CD4-positive, CD25-positive, alpha-beta regulatory T cell (primary cell): ENCODE data around the gene FBXO3. TPM values are rescaled to one million over a fixed set of nuclear protein-coding genes. Genes with fewer than 3 reads are reported as not detected.
"Not testable (repeated sequence)": the region's sequence is repeated elsewhere in the genome, so short reads cannot be mapped to it uniquely, and the experiment has no call there.

Source experiments
- ATAC-seq, 2 donors: fragments of 150-1000 bp; cut with Tn5 transposase; one replicate each; pipeline ENCODE4 v1.10.0; 2021; ENCODE audit warnings: low read depth in 2 of 2, moderate number of reproducible peaks in 2 of 2, moderate library complexity in 1 of 2
- DNase-seq, 3 donors: peaks; one replicate each; pipeline versions ENCODE4 v3.0.0 to v3.0.0-alpha.2; 2012 to 2022; ENCODE audit warnings: mixed read lengths in 1 of 3
- H3K27ac ChIP-seq: one replicate; pipeline ENCODE4 v1.7.0; 2013; ENCODE audit warnings: mild to moderate bottlenecking, low read length; ENCODE audit not compliant: insufficient read depth, poor library complexity, severe bottlenecking
- H3K27me3 ChIP-seq: one replicate; pipeline ENCODE4 v1.7.0; 2013; ENCODE audit warnings: low read length; ENCODE audit not compliant: control insufficient read depth, insufficient read depth
- H3K36me3 ChIP-seq: one replicate; pipeline ENCODE4 v1.7.0; 2013; ENCODE audit warnings: mild to moderate bottlenecking, low read length, moderate library complexity; ENCODE audit not compliant: control insufficient read depth, insufficient read depth
- H3K4me1 ChIP-seq: 2 replicates; pipeline ENCODE4 v1.7.0; 2013; ENCODE audit warnings: mild to moderate bottlenecking, low read length; ENCODE audit not compliant: insufficient read depth, control insufficient read depth, poor library complexity, severe bottlenecking
- H3K4me3 ChIP-seq: one replicate; pipeline ENCODE4 v1.7.0; 2013; ENCODE audit warnings: low read depth, mild to moderate bottlenecking, low read length, moderate library complexity
- H3K9me3 ChIP-seq, 2 experiments: 1 replicate in 1 of 2; 2 replicates in 1 of 2; pipeline ENCODE4 v1.7.0; 2013; ENCODE audit warnings: low read length in 2 of 2, mild to moderate bottlenecking in 1 of 2, moderate library complexity in 1 of 2; ENCODE audit not compliant: control insufficient read depth in 2 of 2
- H3K27ac Mint-ChIP-seq, 3 donors: one replicate each; pipeline ENCODE4 v1.8.0; 2020 to 2022; ENCODE audit warnings: mild to moderate bottlenecking in 3 of 3, mixed read lengths in 3 of 3, moderate library complexity in 2 of 3
- H3K27me3 Mint-ChIP-seq: one replicate; pipeline ENCODE4 v1.8.0; 2022; ENCODE audit warnings: mild to moderate bottlenecking, mixed read lengths
- H3K36me3 Mint-ChIP-seq: one replicate; pipeline ENCODE4 v1.8.0; 2020; ENCODE audit warnings: mixed read lengths
- H3K4me1 Mint-ChIP-seq, 4 donors: one replicate each; pipeline ENCODE4 v1.8.0; 2020 to 2022; ENCODE audit warnings: mixed read lengths in 4 of 4, mild to moderate bottlenecking in 1 of 4
- H3K4me3 Mint-ChIP-seq, 4 donors: one replicate each; pipeline ENCODE4 v1.8.0; 2020 to 2022; ENCODE audit warnings: mild to moderate bottlenecking in 4 of 4, mixed read lengths in 4 of 4, moderate library complexity in 3 of 4
- H3K9me3 Mint-ChIP-seq, 7 donors: one replicate each; pipeline ENCODE4 v1.8.0; 2020 to 2022; ENCODE audit warnings: mixed read lengths in 7 of 7, mild to moderate bottlenecking in 3 of 7, moderate library complexity in 2 of 7
- polyA plus RNA-seq, 4 donors: library from polyadenylated mRNA; unstranded; fragments of 300-500 nt; fragmentation: Illumina TruSeq; gene quantifications; one replicate each; pipeline ENCODE4 v1.2.3, GENCODE V29; 2021
- total RNA-seq: library from RNA; stranded (reverse); gene quantifications from one replicate; pipeline ENCODE4 v1.2.3, GENCODE V29; 2022

FBXO3 gene
- total and polyA plus RNA-seq, 5 donors from 2014 or later = 48.6 to 57.5 (median 56.0) TPM

DNA sequence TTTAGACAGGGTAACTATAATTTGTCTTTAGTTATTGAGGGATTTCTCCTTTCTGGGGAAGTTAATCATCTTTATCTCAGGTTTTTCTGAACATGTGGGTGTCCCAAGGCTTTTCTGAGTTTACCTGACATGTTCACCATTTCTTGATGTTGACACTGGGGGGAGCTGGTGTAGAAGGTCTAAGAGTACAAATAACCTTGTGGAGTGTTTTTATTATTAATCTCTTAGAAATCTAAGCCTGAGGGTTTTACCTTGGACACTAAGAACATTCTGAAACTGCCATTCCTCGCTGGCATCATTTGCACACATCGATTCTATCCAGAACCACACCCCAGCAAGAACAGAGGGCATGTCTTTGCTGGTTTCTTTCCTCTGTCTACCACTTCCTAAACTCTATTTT lies 58.1 kb downstream of the FBXO3 start:
- Histone ChIP-seq H3K36me3 (peaks cover 54% of the 10 kb centered on the region), H3K9me3 (no peaks in the 10 kb centered on the region), H3K27me3 (no peaks in the 10 kb centered on the region), H3K4me1 (no peaks in the 10 kb centered on the region), H3K27ac (no peak overlapping the region), H3K4me3 (no peak overlapping the region)
- peak in 1 of 3 donors; percentile 58 for DNase-seq
- Mint-ChIP-seq H3K4me1 (peaks cover 0 to 3% (median 0%) of the 10 kb centered on the region in 4 donors), H3K36me3 (peaks cover 33% of the 10 kb centered on the region), H3K9me3 (no peaks in the 10 kb centered on the region), H3K4me3 (no peak overlapping the region), H3K27me3 (no peaks in the 10 kb centered on the region), H3K27ac (no peak overlapping the region)
- ATAC-seq = no peak

DNA sequence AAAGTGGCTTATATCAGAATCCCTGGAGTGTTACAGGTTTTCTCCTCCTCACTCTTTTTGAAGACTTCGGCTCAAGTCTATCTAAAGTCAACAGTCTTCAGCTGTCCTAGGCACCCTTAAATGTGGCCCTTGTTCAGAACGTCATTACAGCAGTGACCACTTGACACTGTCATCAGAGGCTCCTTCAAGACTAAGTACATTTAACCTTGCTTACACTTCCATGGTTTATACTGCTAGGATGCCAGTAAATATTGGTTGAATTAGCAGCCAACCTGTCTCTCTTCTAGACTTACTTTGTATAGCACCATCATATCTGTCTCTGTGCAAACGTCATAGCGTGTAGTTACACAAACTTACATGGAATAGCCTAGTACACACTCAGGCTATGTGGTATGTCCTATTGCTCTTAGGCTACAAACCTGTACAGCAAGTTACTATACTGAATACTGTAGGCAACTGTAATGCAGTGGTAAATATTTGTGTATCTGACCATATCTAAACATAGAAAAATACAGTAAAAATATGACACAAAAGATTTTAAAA lies 60.4 kb downstream of the FBXO3 start:
- Histone ChIP-seq H3K27ac (no peak overlapping the region), H3K36me3 (peaks cover 54% of the 10 kb centered on the region), H3K27me3 (no peaks in the 10 kb centered on the region), H3K4me1 (no peaks in the 10 kb centered on the region), H3K4me3 (no peak overlapping the region), H3K9me3 (no peaks in the 10 kb centered on the region)
- no peak for DNase-seq
- Mint-ChIP-seq H3K27me3 (no peaks in the 10 kb centered on the region), H3K4me3 (no peak overlapping the region), H3K36me3 (peaks cover 31% of the 10 kb centered on the region), H3K9me3 (no peaks in the 10 kb centered on the region), H3K27ac (no peak overlapping the region), H3K4me1 (peaks cover 0 to 3% (median 0%) of the 10 kb centered on the region in 4 donors)
- ATAC-seq = no peak

GRCh38 chr11:33713151-33713855 lies 61.0 kb downstream of the FBXO3 start:
- Histone ChIP-seq H3K27ac (no peak overlapping the region), H3K4me1 (no peaks in the 10 kb centered on the region), H3K9me3 (no peaks in the 10 kb centered on the region), H3K36me3 (peaks cover 55% of the 10 kb centered on the region), H3K27me3 (no peaks in the 10 kb centered on the region), H3K4me3 (no peak overlapping the region)
- Mint-ChIP-seq H3K36me3 (peaks cover 31% of the 10 kb centered on the region), H3K9me3 (no peaks in the 10 kb centered on the region), H3K27ac (no peak overlapping the region), H3K4me3 (no peak overlapping the region), H3K27me3 (no peaks in the 10 kb centered on the region), H3K4me1 (no peaks in the 10 kb centered on the region)
- DNase-seq (no peak), ATAC-seq (no peak)

DNA sequence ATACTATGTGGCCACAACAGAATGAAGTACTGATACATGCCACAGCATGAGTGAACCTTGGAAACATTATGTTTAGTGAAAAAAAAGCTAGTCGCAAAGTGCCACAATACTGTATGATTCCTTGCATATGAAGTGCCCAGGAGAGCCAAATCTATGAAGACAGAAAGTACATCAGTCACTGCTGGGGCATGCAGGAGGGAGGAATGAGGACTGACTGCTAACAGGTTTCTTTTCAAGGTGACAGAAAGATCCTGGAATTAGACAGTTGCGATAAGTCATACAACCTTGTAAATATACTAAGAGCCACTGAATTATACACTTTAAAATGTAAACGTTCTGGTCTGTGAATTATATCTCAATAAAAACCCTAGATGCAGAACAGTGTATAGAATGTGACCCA lies 61.9 kb downstream of the FBXO3 start:
- Histone ChIP-seq H3K4me1 (no peaks in the 10 kb centered on the region), H3K36me3 (peaks cover 60% of the 10 kb centered on the region), H3K27ac (no peak overlapping the region), H3K4me3 (no peak overlapping the region), H3K9me3 (no peaks in the 10 kb centered on the region), H3K27me3 (no peaks in the 10 kb centered on the region)
- Mint-ChIP-seq H3K27ac (no peak overlapping the region), H3K4me1 (no peaks in the 10 kb centered on the region), H3K9me3 (no peaks in the 10 kb centered on the region), H3K36me3 (peaks cover 29% of the 10 kb centered on the region), H3K27me3 (no peaks in the 10 kb centered on the region), H3K4me3 (no peak overlapping the region)
- ATAC-seq (no peak), DNase-seq (no peak)

DNA sequence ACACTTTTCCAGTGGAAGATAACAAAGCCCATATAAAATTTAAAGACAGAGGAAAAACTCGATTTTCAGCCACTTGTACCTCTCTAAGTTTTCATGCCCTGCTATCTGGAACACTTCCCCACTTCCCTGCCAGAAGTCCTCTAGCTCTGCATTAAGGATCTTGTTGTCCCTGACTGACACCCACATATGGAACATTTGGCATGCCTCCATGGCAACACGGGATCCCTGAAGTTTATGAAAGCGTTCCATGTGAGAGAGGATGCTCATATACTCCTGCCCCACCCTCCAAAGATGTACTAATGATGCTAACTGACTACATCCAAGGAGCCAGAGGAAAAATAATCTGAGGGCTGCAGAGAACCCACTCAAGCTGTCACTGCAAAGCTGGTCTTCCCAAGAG lies 64.9 kb downstream of the FBXO3 start:
- no peaks in the 10 kb centered on the region for H3K9me3 ChIP-seq
- H3K36me3 ChIP-seq = peaks cover 40% of the 10 kb centered on the region
- Mint-ChIP-seq H3K27ac (peak overlapping the region in 1 of 3 donors; percentile 14), H3K9me3 (no peaks in the 10 kb centered on the region), H3K27me3 (no peaks in the 10 kb centered on the region), H3K4me1 (peaks cover 0 to 9% (median 6%) of the 10 kb centered on the region in 4 donors), H3K36me3 (peaks cover 13% of the 10 kb centered on the region), H3K4me3 (no peak overlapping the region)
- H3K27ac ChIP-seq = no peak overlapping the region
- no peak overlapping the region for H3K4me3 ChIP-seq
- H3K4me1 ChIP-seq = no peaks in the 10 kb centered on the region
- H3K27me3 ChIP-seq = no peaks in the 10 kb centered on the region
- no peak for ATAC-seq
- no peak for DNase-seq

DNA sequence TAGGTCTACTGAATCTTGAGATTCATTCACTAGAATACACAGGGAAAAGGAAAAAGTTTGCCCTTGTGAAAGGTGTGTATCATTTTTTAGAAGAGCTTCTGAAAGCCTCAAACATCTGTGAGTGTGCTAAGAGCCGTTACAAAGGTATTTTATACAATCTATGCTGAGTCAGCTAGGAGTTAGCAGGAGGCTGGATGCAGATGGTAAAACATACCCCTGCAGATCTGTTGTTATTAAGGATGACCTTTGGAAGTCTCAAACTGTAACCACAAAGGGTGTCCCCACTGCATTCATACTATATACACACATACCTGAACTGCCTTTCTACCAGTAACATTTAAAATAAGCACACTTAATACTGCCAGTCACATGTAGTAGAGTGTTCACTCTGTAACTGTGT lies 65.3 kb downstream of the FBXO3 start:
- Mint-ChIP-seq H3K27ac (no peak overlapping the region), H3K4me1 (peaks cover 0 to 9% (median 6%) of the 10 kb centered on the region in 4 donors), H3K9me3 (no peaks in the 10 kb centered on the region), H3K4me3 (no peak overlapping the region), H3K27me3 (no peaks in the 10 kb centered on the region), H3K36me3 (peaks cover 13% of the 10 kb centered on the region)
- peaks cover 37% of the 10 kb centered on the region for H3K36me3 ChIP-seq
- H3K4me1 ChIP-seq = no peaks in the 10 kb centered on the region
- ATAC-seq (no peak), DNase-seq (no peak)
- H3K4me3 ChIP-seq = no peak overlapping the region
- no peaks in the 10 kb centered on the region for H3K27me3 ChIP-seq
- no peak overlapping the region for H3K27ac ChIP-seq
- no peaks in the 10 kb centered on the region for H3K9me3 ChIP-seq

DNA sequence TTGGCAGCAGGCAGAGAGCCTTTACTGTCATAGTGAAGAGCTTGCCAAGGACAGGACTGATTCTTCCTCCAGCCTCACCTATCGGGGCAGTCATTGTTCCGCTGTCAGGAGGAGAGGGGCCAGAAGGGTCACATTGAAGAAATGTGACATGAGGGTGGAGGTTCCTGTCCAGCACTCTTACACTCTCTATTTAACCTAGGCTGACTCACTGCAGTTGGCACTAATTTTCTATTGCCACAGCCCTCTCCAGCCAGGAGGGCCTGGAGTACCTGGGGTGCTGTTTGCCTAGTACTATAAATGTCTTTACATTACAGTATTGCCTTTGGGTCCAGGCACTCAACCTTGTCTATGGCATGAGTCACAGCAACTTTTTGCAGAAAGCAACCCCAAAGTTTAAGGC lies 66.5 kb downstream of the FBXO3 start:
- H3K27me3 ChIP-seq, H3K27me3 Mint-ChIP-seq, H3K9me3 ChIP-seq, ATAC-seq, H3K4me1 ChIP-seq, H3K27ac Mint-ChIP-seq, H3K4me3 Mint-ChIP-seq, DNase-seq, H3K27ac ChIP-seq, H3K4me1 Mint-ChIP-seq, H3K4me3 ChIP-seq, H3K9me3 Mint-ChIP-seq: not testable (repeated sequence)
- peaks cover 27% of the 10 kb centered on the region for H3K36me3 ChIP-seq
- H3K36me3 Mint-ChIP-seq = peaks cover 13% of the 10 kb centered on the region

DNA sequence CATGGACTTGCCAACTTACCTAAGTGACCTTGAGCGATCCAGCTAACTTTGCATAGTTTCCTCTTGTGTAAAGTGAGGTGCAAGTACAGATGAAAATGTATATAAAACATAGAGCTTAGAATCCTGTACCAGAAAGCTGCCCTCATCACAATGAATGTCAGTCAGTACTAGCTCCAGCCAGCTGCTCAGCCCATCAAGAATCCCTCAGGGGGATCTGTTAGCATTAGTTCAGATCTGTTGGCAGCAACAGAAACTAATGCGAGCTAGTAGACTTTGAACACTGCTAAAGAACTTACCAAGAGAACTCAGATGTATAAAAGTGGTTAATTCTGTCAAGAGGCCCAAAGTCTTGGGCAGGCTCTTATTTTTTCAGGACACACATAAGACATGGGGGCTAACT lies 67.4 kb downstream of the FBXO3 start:
- Mint-ChIP-seq H3K4me3 (no peak overlapping the region), H3K36me3 (peaks cover 13% of the 10 kb centered on the region), H3K27ac (no peak overlapping the region), H3K9me3 (no peaks in the 10 kb centered on the region), H3K4me1 (peaks cover 0 to 15% (median 6%) of the 10 kb centered on the region in 4 donors), H3K27me3 (no peaks in the 10 kb centered on the region)
- H3K4me1 ChIP-seq = no peaks in the 10 kb centered on the region
- no peak overlapping the region for H3K27ac ChIP-seq
- DNase-seq = no peak
- H3K9me3 ChIP-seq = no peaks in the 10 kb centered on the region
- no peak overlapping the region for H3K4me3 ChIP-seq
- H3K27me3 ChIP-seq = no peaks in the 10 kb centered on the region
- peaks cover 27% of the 10 kb centered on the region for H3K36me3 ChIP-seq
- no peak for ATAC-seq
